Effector memory CD4-positive, alpha-beta T cell (primary cell): ENCODE data around the gene IFT25.
A peak's percentile ranks its signal among the peaks of the same experiment; 100 is the strongest.
"Not testable (repeated sequence)": the region's sequence is repeated elsewhere in the genome, so short reads cannot be mapped to it uniquely, and the experiment has no call there.

Experiments used
- DNase-seq, 3 donors: peaks; one replicate each; pipeline ENCODE4 v3.0.0-alpha.2; 2020
- H3K27ac ChIP-seq: 2 replicates; pipeline ENCODE4 v1.7.0; 2013; ENCODE audit warnings: mild to moderate bottlenecking, low read length, moderate library complexity; ENCODE audit not compliant: insufficient read depth, poor library complexity, severe bottlenecking
- H3K27me3 ChIP-seq: replicated peaks from 2 replicates; pipeline ENCODE4 v1.7.0; 2013; ENCODE audit warnings: mild to moderate bottlenecking, low read length; ENCODE audit not compliant: insufficient read depth, control insufficient read depth, poor library complexity, severe bottlenecking
- H3K36me3 ChIP-seq: 2 replicates; pipeline ENCODE4 v1.7.0; 2013; ENCODE audit warnings: mild to moderate bottlenecking, low read length, moderate library complexity; ENCODE audit not compliant: control insufficient read depth, insufficient read depth
- H3K4me1 ChIP-seq: 2 replicates; pipeline ENCODE4 v1.7.0; 2013; ENCODE audit warnings: low read length, mild to moderate bottlenecking; ENCODE audit not compliant: control insufficient read depth, insufficient read depth, poor library complexity, severe bottlenecking
- H3K4me3 ChIP-seq: 2 replicates; pipeline ENCODE4 v1.7.0; 2013; ENCODE audit warnings: low read length, low read depth, mild to moderate bottlenecking; ENCODE audit not compliant: insufficient read depth, poor library complexity, severe bottlenecking
- H3K9me3 ChIP-seq: 2 replicates; pipeline ENCODE4 v1.7.0; 2013; ENCODE audit warnings: mild to moderate bottlenecking, low read length, moderate library complexity; ENCODE audit not compliant: control insufficient read depth

IFT25 gene

DNA sequence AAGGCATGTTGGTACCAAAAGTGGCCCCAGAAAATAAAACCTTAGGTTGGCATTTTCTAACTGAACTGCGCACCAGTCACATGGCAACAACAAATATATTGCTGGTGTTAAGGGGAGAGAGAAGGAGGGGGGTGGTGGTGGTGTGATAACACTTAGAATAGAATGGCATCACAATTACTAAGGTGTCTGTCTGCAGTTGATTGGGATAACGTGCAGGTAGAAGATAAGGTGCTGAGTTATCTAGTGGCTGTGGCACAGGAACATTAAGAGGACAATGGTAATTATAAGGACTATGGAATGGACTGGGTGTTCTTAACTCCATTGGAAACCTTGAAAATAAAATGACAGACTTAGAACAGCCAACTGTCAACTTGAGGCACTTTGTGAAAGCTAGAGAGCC is 54.5 kb downstream of the IFT25 start:
- H3K27me3 ChIP-seq: no peaks in the 10 kb centered on the region
- H3K27ac ChIP-seq: no peak overlapping the region
- DNase-seq: no peak
- no peaks in the 10 kb centered on the region for H3K9me3 ChIP-seq
- peaks cover 4% of the 10 kb centered on the region for H3K4me1 ChIP-seq
- no peak overlapping the region for H3K4me3 ChIP-seq
- no peaks in the 10 kb centered on the region for H3K36me3 ChIP-seq

DNA sequence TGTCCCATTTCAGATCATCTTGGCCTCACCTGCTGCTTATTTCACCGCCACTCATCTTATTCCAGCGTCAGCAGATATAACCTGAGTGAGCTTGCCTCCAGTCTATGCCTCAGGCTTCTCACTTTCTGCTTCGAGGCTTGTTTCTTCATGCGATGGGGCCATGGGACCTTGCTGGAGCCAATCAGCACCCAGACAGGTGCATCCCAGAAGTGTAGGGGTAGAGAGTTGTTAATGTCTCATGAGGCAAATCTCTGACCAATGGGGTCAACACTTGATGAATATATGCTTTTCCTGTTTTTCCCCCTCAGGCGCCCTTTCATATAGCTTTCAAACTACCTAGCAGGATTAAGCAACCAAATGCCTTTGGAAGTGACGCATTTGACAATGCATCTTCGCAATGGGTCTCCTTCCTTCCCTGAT is 55.0 kb downstream of the IFT25 start:
- no peaks in the 10 kb centered on the region for H3K36me3 ChIP-seq
- H3K27ac ChIP-seq: peak overlapping the region; percentile 62
- H3K4me1 ChIP-seq: peaks cover 4% of the 10 kb centered on the region
- H3K4me3 ChIP-seq: peak overlapping the region; percentile 91
- no peak for DNase-seq
- no peaks in the 10 kb centered on the region for H3K27me3 ChIP-seq
- H3K9me3 ChIP-seq: no peaks in the 10 kb centered on the region

DNA sequence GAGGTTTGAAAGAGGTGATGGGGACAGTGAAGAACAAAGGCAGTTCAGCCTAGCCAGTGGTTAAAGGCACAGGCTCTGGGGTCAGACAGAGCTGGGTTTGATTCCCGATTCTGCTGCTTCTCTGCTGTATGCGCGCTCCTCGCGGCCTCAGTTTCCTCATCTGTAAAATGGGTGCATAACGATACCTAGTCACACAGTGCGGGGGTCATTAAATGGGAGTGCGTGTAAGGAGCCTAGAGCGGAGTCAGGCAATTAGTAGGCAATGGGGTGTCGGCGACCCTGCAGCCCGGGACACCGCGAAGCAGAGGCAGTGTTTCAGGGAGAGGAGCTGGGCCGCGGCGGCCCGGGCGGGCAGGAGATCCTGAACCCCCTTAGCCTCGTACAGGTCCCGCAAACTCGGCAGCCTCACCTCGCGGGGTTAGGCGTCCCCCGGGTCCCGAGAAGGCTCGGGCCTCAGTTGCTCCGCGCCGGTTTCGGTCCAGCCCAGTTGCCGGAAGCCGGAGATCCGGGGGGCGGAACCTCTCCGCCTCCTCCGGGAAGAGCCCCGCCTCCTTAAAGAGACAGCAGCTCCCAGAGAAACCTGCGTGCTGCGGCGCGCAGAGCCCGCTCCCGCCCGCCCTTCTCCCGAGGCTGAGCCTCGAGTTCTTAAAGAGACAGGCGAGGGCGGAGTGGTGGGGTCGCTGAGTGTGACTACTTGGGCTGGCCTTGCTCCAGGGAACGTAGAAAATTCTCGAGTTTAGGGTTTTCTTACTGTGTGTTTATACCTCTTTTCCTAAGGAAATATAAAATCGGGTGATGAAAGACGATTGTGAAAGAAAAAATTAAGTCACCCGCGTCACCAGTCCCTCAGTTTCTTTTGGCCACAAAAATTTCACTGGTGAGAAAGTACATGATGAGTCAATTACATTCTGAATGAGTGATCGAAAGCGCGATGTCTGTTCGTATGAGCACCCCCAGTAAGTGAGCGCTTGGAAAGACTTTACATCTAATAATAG is 55.9 kb downstream of the IFT25 start, which contains the start of gene YIPF1:
TSS of gene YIPF1 (minus strand) at position 494 of the 995 bp plus-strand sequence. CDS start 860 bp downstream, outside the sequence.
- H3K36me3 ChIP-seq: no peaks in the 10 kb centered on the region
- H3K4me3 ChIP-seq: peak within 1 kb of the TSS; percentile 91
- DNase-seq: peak; percentile 72 to 78 (median 77)
- H3K27ac ChIP-seq: peak within 1 kb of the TSS; percentile 62
- no peaks in the 10 kb centered on the region for H3K27me3 ChIP-seq
- H3K4me1 ChIP-seq: peaks cover 4% of the 10 kb centered on the region
- no peaks in the 10 kb centered on the region for H3K9me3 ChIP-seq

DNA sequence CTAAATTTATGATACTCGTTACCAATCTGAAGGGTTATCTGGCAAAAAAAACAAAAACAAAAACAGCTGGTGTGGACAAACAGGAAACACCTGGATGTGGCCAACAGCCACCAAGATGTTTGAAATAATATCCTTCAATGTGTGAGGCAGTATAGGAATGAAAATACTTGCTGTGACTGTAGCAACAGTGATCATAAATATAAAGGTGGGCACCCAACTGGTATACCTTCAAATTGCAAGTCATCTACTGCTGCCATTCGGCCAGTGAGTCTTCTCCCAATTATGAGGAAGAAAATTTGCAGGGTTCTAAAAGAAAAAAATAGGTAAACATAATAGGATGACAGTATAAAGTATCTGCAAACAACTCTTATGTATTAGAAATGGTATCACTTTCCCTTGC is 56.8 kb downstream of the IFT25 start:
- Histone ChIP-seq H3K27ac (no peak overlapping the region), H3K36me3 (peaks cover under 1% of the 10 kb centered on the region), H3K9me3 (no peaks in the 10 kb centered on the region), H3K4me3 (peak overlapping the region; percentile 91), H3K27me3 (no peaks in the 10 kb centered on the region), H3K4me1 (peaks cover 4% of the 10 kb centered on the region)
- no peak for DNase-seq

DNA sequence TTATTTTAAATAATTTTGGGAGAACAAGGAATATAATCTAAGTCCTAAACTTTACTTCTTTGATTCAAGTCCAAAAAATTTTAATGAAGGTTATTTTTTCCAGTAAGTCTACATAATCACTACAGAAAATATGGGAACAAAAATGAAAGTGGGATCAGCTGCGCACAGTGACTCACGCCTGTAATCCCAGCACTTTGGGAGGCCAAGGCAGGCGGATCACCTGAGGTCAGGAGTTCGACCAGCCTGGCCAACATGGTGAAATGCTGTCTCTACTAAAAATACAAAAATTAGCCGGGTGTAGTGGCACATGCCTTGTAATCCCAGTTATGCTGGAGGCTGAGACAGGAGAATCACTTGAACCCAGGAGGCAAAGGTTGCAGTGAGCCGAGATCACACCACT is 61.9 kb downstream of the IFT25 start:
- peaks cover 24% of the 10 kb centered on the region for H3K36me3 ChIP-seq
- not testable (repeated sequence) for H3K4me3 ChIP-seq, H3K4me1 ChIP-seq, H3K27me3 ChIP-seq, DNase-seq, H3K27ac ChIP-seq, H3K9me3 ChIP-seq

DNA sequence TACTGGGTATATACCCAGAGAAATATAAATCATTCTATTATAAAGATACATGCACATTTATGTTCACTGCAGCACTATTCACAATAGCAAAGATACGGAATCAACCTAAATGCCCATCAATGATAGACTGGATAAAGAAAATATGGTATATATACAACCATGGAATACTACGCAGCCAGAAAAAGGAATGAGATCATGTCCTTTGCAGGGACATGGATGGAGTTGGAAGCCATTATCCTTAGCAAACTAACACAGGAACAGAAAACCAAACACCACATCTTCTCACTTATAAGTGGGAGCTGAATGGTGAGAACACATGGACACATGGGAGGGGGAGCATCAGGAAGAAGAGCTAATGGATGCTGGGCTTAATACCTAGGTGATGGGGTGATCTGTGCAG is 63.6 kb downstream of the IFT25 start:
- peaks cover 30% of the 10 kb centered on the region for H3K36me3 ChIP-seq
- H3K27me3 ChIP-seq, H3K27ac ChIP-seq, H3K4me1 ChIP-seq, H3K9me3 ChIP-seq, DNase-seq, H3K4me3 ChIP-seq: not testable (repeated sequence)

DNA sequence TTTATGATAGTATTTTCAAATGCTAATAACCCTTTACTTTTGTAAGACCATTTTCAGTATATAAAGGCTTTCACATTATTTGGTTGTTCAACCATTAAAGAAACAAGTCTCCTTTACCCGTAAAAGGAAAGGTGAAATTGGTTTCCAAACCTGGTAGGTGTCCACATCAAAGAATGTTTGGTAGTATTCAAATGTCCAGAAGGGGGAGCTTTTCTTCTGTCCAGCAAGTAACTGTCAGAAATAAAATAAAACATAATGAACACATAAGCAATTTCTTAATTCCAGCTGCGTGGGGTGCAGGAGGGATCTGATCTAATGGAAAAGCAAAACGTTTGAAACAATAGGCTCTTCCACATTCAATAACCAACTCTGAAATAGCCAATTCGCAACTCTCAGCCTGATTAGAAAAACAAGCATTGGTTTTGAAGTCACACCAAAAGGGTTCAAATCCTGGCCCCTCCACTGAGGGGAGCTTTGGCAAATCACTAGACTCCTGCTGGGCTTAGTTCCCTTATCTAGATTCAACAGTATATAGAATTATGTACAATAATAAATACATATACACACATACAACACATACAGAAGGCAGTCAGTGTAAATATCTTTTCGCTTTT is 66.9 kb downstream of the IFT25 start:
- H3K36me3 ChIP-seq: peaks cover 35% of the 10 kb centered on the region
- DNase-seq: no peak
- no peak overlapping the region for H3K27ac ChIP-seq
- no peaks in the 10 kb centered on the region for H3K4me1 ChIP-seq
- H3K9me3 ChIP-seq: no peaks in the 10 kb centered on the region
- no peak overlapping the region for H3K4me3 ChIP-seq
- no peaks in the 10 kb centered on the region for H3K27me3 ChIP-seq

DNA sequence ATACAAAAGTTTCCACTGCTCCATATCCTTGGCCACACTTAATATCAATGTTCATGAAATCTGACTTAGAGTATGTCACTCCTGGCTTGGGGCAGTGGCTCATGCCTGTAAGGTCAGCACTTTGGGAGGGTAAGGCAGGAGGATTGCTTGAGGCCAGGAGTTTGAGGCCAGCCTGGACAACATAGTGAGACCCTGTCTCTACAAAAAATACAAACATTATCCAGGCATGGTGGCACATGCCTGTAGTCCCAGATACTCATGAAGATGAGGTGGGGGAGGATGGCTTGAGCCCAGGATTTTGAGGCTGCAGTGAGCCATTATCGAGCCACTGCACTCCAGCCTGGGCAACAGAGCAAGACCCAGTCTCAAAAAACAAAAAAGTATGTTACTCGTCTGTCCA is 70.3 kb downstream of the IFT25 start:
- not testable (repeated sequence) for H3K4me3 ChIP-seq, H3K27me3 ChIP-seq, H3K27ac ChIP-seq, H3K4me1 ChIP-seq, DNase-seq, H3K9me3 ChIP-seq
- H3K36me3 ChIP-seq: peaks cover 34% of the 10 kb centered on the region

DNA sequence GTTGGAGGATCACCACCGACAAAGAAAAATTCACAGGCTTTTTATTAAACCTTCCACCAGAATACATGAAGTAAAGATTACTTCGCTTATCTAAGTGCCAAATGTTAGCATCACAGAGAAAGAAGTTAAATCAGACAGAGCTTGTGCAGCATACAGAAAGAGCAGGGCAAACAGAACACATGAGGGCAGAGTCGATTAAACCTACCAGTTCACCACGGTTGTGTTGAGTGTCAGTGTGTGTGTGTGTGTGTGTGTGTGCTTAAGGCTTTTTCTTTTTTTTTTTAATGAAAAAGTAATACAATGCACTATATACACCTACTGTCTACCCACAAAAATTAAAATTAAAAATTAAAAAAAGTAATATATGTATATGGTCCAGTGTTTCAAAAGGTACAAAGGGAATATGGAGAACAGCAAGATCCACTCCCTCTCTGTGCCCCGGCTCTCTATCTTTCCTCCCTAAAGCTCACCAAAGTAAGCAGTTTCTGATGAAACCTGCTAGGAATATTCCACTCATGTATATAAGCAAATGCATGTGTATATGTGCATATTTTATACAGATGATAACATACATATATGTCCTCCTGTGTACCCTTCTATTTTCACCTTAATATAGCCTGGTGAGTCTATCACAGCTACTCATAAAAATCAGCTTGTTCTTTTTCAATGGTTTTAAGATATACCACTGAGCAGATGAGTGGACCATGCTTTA is 73.6 kb downstream of the IFT25 start:
- Histone ChIP-seq H3K4me1 (no peaks in the 10 kb centered on the region), H3K27ac (no peak overlapping the region), H3K4me3 (no peak overlapping the region), H3K9me3 (no peaks in the 10 kb centered on the region), H3K27me3 (no peaks in the 10 kb centered on the region), H3K36me3 (peaks cover 39% of the 10 kb centered on the region)
- DNase-seq: no peak
